ENCODE data around the gene PTPN6.
A peak's percentile ranks its signal among the peaks of the same experiment; 100 is the strongest.

The PTPN6 gene

GRCh38 chr12:6970096-6970527 is 19.0 kb downstream of the PTPN6 start:
- peak in 3 of 4 experiments; percentile 22 to 49 (median 31) for DNase-seq

- no peak for DNase-seq
These were observed 23.0 kb downstream of the PTPN6 start for GRCh38 chr12:6974180-6974579.

GRCh38 chr12:6975297-6976032 is 24.3 kb downstream of the PTPN6 start:
- no peak for DNase-seq

- no peak for DNase-seq
These were observed 26.5 kb downstream of the PTPN6 start for GRCh38 chr12:6977653-6978052.

- DNase-seq: no peak
These were observed 27.0 kb downstream of the PTPN6 start for GRCh38 chr12:6978188-6978587.

GRCh38 chr12:6978611-6979011 is 27.5 kb downstream of the PTPN6 start:
- no peak for DNase-seq

- DNase-seq: no peak
These were observed 27.9 kb downstream of the PTPN6 start for GRCh38 chr12:6979021-6979420.

- no peak for DNase-seq
These were observed 28.3 kb downstream of the PTPN6 start for GRCh38 chr12:6979453-6979852.

- no peak for DNase-seq
These were observed 28.9 kb downstream of the PTPN6 start for GRCh38 chr12:6980075-6980474.

GRCh38 chr12:6980740-6981139 is 29.6 kb downstream of the PTPN6 start:
- no peak for DNase-seq

- no peak for DNase-seq
These were observed 30.2 kb downstream of the PTPN6 start for GRCh38 chr12:6981152-6982052.

- DNase-seq: no peak
These were observed 31.4 kb downstream of the PTPN6 start for GRCh38 chr12:6982532-6982931.

GRCh38 chr12:6987956-6988553 is 36.9 kb downstream of the PTPN6 start:
- DNase-seq: no peak

- DNase-seq: peak in 2 of 4 experiments; percentile 5 to 12
These were observed 44.9 kb downstream of the PTPN6 start for GRCh38 chr12:6996040-6996441.

GRCh38 chr12:6998715-6999451 is 47.7 kb downstream of the PTPN6 start:
- DNase-seq: no peak

- DNase-seq: peak in 3 of 4 experiments; percentile 34 to 45 (median 37)
These were observed 50.9 kb downstream of the PTPN6 start for GRCh38 chr12:7001921-7002591.

GRCh38 chr12:7004287-7004803 is 53.2 kb downstream of the PTPN6 start:
- no peak for DNase-seq

- no peak for DNase-seq
These were observed 53.7 kb downstream of the PTPN6 start for GRCh38 chr12:7004840-7005239.

GRCh38 chr12:7005311-7005710 is 54.2 kb downstream of the PTPN6 start:
- peak; percentile 17 to 68 (median 48) for DNase-seq

GRCh38 chr12:7006639-7007038 is 55.5 kb downstream of the PTPN6 start:
- no peak for DNase-seq

GRCh38 chr12:7008864-7009263 is 57.7 kb downstream of the PTPN6 start:
- DNase-seq: no peak

GRCh38 chr12:7009512-7009911 is 58.4 kb downstream of the PTPN6 start:
- DNase-seq: no peak
